GOT3 (cell line): Measurements from ENCODE around the gene DNASE1L1.
"Not testable (repeated sequence)": the region's sequence is repeated elsewhere in the genome, so short reads cannot be mapped to it uniquely, and the experiment has no call there.

Source experiments
- DNase-seq: peaks from one replicate; lab custom pipeline; 2025; ENCODE audit warnings: mixed read lengths; lab: John Stamatoyannopoulos, UW

The DNASE1L1 gene

GRCh38 chrX:154403858-154404257, 5.2 kb downstream of the DNASE1L1 start:
- no peak for DNase-seq

GRCh38 chrX:154403192-154403591, 5.9 kb downstream of the DNASE1L1 start:
- DNase-seq, result no peak

GRCh38 chrX:154402622-154403127, 6.4 kb downstream of the DNASE1L1 start:
- DNase-seq, result no peak

DNA sequence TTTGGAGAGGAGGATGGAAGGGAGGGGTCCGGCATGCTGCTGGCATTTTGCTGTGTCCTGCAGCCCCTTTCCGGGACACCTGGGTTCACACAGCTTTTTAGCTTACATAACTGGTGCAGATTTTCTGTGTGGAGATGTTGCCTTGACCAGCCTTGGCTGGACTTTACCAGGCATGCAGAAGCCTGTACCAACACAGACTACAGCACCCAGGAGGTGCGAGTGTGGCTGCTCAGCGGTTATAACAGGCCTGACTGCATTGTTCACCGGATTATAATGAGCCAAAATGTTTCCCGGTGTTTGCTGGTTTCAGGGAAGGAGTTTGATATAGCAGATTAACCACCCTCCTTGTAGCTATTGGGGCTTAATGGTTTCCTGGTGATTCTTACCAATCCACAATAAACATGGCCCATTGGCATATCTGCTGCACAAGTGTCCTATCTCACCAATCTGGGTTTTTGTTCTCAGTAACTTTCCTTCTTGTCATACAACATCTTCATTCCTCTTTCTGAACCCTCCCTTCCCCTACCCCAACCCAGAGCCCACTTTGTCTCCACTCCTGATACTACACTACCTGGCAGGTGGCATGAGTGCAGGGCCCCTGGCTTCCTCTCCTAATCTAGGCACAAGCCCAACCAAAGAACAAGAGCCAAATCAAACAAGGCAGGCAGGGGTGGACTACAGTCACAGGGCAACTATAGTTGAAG, 7.0 kb downstream of the DNASE1L1 start:
- DNase-seq, result no peak

DNA sequence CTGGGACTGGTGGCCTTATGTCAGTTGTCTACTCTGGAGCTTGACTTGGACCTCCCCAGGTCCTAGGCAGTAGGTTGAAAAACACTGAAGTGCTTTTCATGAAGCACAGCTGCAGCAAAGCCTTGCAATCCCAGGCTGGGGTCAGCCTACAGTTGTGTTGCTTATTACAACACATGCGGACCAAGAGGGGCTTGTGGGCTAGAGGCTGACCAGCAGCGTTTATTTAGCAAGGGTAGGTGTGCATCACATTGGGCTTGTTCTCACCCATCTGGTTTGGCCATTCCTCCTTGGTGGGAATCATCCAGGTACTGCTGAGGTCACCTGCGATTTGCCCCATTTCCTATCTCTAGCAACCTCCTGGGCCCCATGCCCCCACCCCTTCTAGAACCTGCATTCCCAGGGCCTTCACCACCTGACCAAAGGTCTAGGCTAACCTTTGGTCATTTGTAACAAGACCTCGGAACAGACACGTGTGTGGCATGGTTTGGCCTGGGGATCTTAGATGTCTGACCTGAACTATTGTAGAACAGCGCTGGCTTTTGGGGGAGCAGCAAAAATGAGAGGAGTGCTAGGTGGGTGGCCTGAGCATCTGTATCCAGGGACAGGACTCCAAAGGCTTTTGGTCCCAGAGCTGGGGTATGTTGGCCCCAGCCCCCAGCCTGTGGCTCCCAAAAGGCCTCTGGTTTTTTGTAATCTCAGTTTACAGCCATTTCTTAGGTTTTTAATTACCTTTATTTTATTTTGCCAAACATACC, 7.8 kb downstream of the DNASE1L1 start:
- DNase-seq, result no peak

DNA sequence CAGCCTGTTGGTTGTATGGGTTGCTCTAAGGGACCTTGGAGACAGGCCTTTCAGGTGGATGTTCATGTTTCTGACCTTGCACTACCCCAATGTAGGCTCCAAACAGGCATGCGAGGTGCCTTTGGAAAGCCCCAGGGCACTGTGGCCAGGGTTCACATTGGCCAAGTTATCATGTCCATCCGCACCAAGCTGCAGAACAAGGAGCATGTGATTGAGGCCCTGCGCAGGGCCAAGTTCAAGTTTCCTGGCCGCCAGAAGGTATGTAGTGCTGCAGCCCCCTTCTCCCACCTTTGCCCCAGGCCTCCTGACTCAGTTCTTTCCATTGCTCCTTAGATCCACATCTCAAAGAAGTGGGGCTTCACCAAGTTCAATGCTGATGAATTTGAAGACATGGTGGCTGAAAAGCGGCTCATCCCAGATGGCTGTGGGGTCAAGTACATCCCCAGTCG, 8.7 kb downstream of the DNASE1L1 start:
- DNase-seq, result not testable (repeated sequence)

- DNase-seq, result no peak
These were observed 9.3 kb downstream of the DNASE1L1 start for GRCh38 chrX:154399527-154400368.

GRCh38 chrX:154398668-154399526, 10.2 kb downstream of the DNASE1L1 start:
- DNase-seq, result peak; percentile 52

DNA sequence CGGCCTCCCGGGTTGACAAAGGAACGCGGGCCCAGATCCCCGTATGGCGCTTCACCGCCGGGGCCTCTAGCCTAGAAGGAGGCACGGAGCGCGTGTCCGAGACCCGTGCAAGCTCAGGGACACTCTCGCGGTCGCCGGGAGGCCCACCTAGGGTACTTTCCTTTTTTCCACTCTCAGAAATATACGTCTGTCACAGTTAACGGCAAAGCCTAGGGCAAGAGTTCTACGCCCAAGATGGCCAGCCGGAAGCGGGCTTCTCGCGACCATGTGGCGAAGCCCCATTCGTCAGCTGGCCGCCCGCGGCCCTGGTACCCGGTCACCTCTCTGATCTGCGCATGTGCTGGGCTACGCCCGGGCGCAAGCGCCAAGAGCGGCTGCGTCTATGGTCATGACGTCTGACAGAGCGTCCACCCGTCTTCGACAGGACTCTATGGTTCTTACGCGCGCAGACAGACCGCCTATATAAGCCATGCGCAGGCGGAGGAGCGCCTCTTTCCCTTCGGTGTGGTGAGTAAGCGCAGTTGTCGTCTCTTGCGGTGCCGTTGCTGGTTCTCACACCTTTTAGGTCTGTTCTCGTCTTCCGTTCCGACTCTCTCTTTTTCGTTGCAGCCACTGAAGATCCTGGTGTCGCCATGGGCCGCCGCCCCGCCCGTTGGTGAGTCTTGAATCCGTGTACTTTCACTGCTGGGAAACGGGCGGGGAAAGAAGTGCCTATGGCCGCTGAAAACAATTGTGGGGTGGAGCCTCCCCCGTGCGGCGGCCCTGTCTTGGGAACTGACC, 11.0 kb downstream of the DNASE1L1 start, which contains the start of gene RPL10:
Gene RPL10 (plus strand): TSS at position 490 of the 780 bp plus-strand sequence. CDS start 143 bp downstream, at position 633.
- DNase-seq, result peak; percentile 89

- DNase-seq, result no peak
These were observed 11.8 kb downstream of the DNASE1L1 start for GRCh38 chrX:154396973-154397887.

- DNase-seq, result not testable (repeated sequence)
These were observed 12.7 kb downstream of the DNASE1L1 start for GRCh38 chrX:154396363-154396762.

DNA sequence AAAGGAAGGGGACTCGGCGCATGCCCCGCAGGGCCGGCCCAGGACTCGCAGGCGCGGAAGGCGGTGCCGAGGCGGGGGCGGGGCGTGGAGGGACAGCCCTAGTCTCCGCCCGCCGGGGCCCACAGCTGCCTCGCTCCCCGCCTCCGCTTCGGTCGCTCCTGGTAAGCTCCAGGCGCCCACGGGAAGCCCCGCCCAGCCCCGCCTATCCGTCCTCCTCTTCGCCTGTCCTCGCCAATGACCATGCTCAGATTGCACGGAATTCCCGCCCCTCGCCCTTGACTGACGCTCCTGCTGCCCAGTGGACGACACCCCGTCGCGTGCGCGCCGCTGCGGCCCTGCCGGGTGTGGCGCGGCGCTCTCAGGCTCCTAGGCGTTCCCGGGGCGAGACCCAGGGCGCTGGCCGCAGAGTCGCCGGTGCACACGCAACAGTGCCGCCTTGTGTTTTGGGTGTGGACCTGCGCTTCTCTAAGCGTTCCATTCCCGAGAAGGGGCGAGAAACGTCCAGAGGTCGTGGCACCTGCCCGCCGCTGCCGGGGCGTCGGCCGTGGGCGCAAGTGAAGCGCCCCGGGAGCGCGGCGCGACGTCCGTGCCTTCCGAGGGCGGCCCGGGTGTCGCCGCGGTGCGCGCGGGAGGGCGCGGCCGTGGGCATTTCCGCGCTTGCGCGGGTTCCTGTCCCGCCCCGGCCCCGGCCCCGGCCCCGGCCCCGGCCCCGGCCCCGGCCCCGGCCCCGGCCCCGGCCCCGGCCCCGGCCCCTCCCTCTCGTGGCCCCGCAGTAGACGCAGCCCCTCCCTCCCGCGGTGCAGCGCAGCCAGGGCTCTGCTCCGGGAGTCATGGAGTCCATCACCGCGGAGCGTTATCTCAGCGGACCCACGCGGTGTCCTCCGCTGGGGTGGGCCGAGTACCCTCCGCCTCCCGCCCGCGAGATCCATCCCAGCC, 19.0 kb downstream of the DNASE1L1 start:
- not testable (repeated sequence) for DNase-seq

GRCh38 chrX:154388649-154389048, 20.4 kb downstream of the DNASE1L1 start:
- not testable (repeated sequence) for DNase-seq

DNA sequence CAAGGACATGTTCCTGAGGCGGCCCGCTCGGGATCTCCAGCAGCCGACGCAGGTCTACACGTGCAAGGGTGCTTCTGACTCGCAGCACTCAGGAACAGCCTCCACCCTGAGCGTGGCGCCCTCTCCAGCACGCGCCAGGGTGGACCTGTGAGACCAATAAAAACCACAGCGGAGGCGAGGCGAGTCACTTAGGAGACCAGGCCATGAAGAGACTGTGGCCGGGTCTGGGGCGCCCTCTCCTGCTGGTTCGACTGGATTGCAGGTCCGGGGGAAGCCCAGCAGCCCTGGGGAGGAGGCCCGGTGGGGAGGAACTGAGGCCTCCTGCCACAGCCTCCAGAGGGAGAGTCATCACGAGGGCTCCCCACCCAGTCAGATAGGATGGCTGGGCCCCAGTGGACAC, 21.0 kb downstream of the DNASE1L1 start:
- not testable (repeated sequence) for DNase-seq

DNA sequence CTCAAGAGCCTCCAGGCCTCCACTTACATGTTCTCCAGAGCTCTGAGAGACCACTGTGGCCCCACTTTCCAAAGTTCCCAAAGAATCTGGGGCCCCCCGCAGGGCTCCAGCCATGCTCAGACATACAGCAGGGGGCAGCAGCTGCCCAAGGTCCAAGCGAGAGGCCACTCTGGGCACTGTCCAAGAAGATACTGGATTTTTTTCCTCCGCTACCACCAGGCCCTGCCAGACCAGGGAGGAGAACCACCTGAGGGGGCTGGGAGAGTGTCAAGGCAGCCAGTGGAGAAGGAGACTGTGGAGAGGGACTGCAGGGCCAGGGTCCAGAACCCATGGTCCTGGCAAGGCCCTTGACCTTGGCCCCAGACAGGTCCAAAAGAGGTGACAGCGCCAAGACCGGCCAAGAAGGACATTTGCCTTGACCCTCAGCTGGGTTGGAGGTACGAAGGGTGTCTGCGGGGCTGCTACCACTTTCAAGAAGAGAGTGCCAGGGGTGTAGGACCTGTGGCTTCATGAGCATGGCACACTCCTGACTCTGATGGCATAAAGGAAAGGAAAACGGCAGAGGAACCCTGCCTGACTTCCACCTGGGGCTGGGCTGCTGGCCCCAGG, 24.7 kb downstream of the DNASE1L1 start:
- DNase-seq, result no peak

GRCh38 chrX:154383359-154384283, 25.4 kb downstream of the DNASE1L1 start:
- no peak for DNase-seq
